Activated CD8-positive, alpha-beta T cell treated with anti-CD3 and anti-CD28 coated beads for 36 hours (primary cell): ENCODE measurements around the gene SLC38A9. TPM values are rescaled to one million over a fixed set of nuclear protein-coding genes. Genes with fewer than 3 reads are reported as not detected.

Source experiments
- ATAC-seq: fragments of 200-7000 bp; cut with Tn5 transposase; one replicate; pipeline ENCODE4 v1.10.0; 2021; ENCODE audit warnings: mild to moderate bottlenecking, moderate library complexity
- CTCF ChIA-PET: fragments of 350-600 bp; sonication (Branson Sonifier 250); formaldehyde crosslinking; loops from one replicate; lab custom pipeline; 2021; ENCODE audit warnings: antibody characterized with exemption; lab: Charles Lee
- POLR2A ChIA-PET: fragments of 350-600 bp; sonication (Branson Sonifier 250); formaldehyde crosslinking; loops from one replicate; lab custom pipeline; 2021; ENCODE audit warnings: antibody characterized with exemption; lab: Charles Lee
- DNase-seq: peaks from one replicate; pipeline ENCODE4 v3.0.0-alpha.2; 2020
- H3K27ac Mint-ChIP-seq: one replicate; pipeline ENCODE4 v1.8.0; 2021; ENCODE audit warnings: mild to moderate bottlenecking, mixed read lengths
- H3K27me3 Mint-ChIP-seq: one replicate; pipeline ENCODE4 v1.8.0; 2021; ENCODE audit warnings: mixed read lengths
- H3K36me3 Mint-ChIP-seq: one replicate; pipeline ENCODE4 v1.8.0; 2021; ENCODE audit warnings: low read depth, mixed read lengths
- H3K4me1 Mint-ChIP-seq: one replicate; pipeline ENCODE4 v1.8.0; 2021; ENCODE audit warnings: low read depth, mixed read lengths
- H3K4me3 Mint-ChIP-seq: one replicate; pipeline ENCODE4 v1.8.0; 2021; ENCODE audit warnings: mild to moderate bottlenecking, moderate library complexity, mixed read lengths
- H3K9me3 Mint-ChIP-seq: one replicate; pipeline ENCODE4 v1.8.0; 2021; ENCODE audit warnings: mixed read lengths
- intact Hi-C: fragments of 100-400 bp; cut with micrococcal nuclease; formaldehyde crosslinking; loops from one replicate; pipeline ENCODE4 v1.10.0; 2022
- total RNA-seq, 2 experiments: library from RNA; stranded (reverse); gene quantifications; one replicate each; pipeline ENCODE4 v1.2.3, GENCODE V29; 2021
- TF ChIP-seq, protein P1 (sequence below): fragments of 200-600 bp; IDR thresholded peaks from one replicate; pipeline ENCODE4 v1.8.0; 2022; ENCODE audit warnings: antibody characterized with exemption, mild to moderate bottlenecking

SLC38A9 gene
- total RNA-seq, 2 experiments from 2014 or later = 11.4 to 12.0 TPM

DNA sequence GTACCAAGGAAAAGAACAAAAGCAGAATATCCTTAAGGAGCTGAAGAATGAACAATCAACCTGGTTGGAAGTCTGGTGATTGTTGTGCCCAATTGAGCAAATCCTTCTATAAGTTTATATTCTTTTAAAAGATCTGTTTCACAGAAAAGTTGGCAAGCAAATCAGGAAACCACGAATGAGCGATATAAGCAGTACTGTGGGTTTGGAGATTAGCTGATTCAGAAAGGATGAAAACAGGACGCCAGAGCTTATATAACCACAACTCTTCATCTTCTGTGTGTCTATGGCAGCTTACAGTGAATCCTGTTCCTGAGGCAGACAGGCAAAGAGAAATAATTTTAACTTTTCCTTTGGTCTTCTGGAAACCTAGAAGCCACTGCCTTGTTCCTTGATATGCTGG is 61.7 kb downstream of the SLC38A9 start:
- ATAC-seq = peak; percentile 82
- no peak overlapping the region for H3K27ac Mint-ChIP-seq
- ChIA-PET CTCF (interaction anchor here (1.4 kb wide), 1 partner anchor 550 kb away, joined by 3 read pairs; no protein-coding TSS in a partner anchor), POLR2A (interaction anchor here (1.3 kb wide), 1 partner anchor 134 kb away, joined by 3 read pairs; no protein-coding TSS in a partner anchor)
- peaks cover 22% of the 10 kb centered on the region for H3K36me3 Mint-ChIP-seq
- no peaks in the 10 kb centered on the region for H3K27me3 Mint-ChIP-seq
- no peaks in the 10 kb centered on the region for H3K9me3 Mint-ChIP-seq
- intact Hi-C loops = no loop called here
- DNase-seq = no peak
- H3K4me3 Mint-ChIP-seq = no peak overlapping the region
- TF ChIP-seq, protein P1, sequence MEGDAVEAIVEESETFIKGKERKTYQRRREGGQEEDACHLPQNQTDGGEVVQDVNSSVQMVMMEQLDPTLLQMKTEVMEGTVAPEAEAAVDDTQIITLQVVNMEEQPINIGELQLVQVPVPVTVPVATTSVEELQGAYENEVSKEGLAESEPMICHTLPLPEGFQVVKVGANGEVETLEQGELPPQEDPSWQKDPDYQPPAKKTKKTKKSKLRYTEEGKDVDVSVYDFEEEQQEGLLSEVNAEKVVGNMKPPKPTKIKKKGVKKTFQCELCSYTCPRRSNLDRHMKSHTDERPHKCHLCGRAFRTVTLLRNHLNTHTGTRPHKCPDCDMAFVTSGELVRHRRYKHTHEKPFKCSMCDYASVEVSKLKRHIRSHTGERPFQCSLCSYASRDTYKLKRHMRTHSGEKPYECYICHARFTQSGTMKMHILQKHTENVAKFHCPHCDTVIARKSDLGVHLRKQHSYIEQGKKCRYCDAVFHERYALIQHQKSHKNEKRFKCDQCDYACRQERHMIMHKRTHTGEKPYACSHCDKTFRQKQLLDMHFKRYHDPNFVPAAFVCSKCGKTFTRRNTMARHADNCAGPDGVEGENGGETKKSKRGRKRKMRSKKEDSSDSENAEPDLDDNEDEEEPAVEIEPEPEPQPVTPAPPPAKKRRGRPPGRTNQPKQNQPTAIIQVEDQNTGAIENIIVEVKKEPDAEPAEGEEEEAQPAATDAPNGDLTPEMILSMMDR = no peak
- H3K4me1 Mint-ChIP-seq = peaks cover 21% of the 10 kb centered on the region

DNA sequence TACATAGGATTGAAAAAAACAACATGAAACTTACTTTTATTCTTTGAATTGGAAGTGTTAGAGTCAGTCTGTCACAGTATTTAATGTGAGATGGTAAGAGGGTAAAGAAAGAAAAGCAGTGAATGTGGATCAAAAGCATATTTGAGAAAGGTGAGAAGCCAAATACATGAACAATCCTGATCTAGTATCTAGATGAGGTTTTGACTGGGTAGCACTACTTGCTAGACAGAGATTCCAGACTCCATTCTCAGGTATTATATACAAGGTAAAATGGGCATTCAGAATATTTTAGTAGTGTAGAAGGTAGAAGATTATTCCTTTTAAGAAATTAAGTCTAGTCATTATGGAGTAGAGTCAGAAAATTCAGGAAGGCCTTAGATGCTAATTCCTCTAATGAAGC is 62.2 kb downstream of the SLC38A9 start:
- intact Hi-C loops = no loop called here
- no peak overlapping the region for H3K4me3 Mint-ChIP-seq
- H3K27me3 Mint-ChIP-seq = no peaks in the 10 kb centered on the region
- TF ChIP-seq, protein P1 = no peak
- ChIA-PET CTCF (interaction anchor here (1.4 kb wide), 1 partner anchor 551 kb away, joined by 3 read pairs; no protein-coding TSS in a partner anchor), POLR2A (interaction anchor here (1.3 kb wide), 1 partner anchor 134 kb away, joined by 3 read pairs; no protein-coding TSS in a partner anchor)
- ATAC-seq = no peak
- H3K36me3 Mint-ChIP-seq = peaks cover 25% of the 10 kb centered on the region
- H3K27ac Mint-ChIP-seq = peak overlapping the region; percentile 32
- H3K9me3 Mint-ChIP-seq = no peaks in the 10 kb centered on the region
- H3K4me1 Mint-ChIP-seq = peaks cover 21% of the 10 kb centered on the region
- no peak for DNase-seq

DNA sequence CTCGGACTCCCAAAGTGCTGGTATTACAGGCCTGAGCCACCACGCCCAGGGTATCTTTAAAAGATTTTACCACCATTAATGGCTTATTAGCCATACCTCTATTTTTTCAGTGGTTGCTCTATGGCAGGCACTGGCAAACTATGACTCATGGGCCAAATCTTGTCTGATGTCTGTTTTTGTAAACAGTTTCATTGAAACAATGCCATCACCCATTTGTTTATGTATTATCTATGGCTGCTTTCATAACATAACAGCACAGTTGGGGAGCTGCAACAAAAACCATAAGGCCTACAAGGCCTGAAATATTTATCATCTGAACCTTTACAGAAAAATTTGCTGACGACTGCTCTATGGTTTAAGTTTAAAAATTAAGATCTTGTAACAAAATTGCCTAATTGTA is 66.8 kb downstream of the SLC38A9 start:
- H3K9me3 Mint-ChIP-seq = no peaks in the 10 kb centered on the region
- ChIA-PET POLR2A (no interaction called here), CTCF (no interaction called here)
- H3K36me3 Mint-ChIP-seq = peaks cover 14% of the 10 kb centered on the region
- H3K27ac Mint-ChIP-seq = no peak overlapping the region
- peaks cover 8% of the 10 kb centered on the region for H3K4me1 Mint-ChIP-seq
- DNase-seq = no peak
- intact Hi-C loops = no loop called here
- no peaks in the 10 kb centered on the region for H3K27me3 Mint-ChIP-seq
- TF ChIP-seq, protein P1 = no peak
- no peak overlapping the region for H3K4me3 Mint-ChIP-seq
- no peak for ATAC-seq

DNA sequence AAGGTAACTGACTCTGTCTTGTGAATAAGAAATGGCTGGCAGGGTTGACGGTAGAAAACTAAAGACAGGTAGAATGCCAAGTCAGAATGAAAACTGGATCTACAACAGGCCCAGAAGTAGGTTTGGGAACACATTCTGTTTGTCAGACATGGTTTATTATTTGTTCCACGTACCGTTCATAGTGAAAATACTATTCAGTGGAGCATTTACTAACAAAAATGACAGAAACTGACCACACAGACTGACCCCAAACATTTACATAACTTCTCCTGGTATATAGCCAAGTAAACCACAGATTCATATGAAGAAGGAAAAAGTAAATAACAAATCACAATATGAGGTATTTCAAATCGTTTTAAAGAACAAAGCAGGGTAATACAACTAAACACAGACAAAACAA is 73.7 kb downstream of the SLC38A9 start:
- no peak for DNase-seq
- TF ChIP-seq, protein P1 = no peak
- no peak for ATAC-seq
- POLR2A ChIA-PET = no interaction called here
- CTCF ChIA-PET = no interaction called here
- H3K27ac Mint-ChIP-seq = no peak overlapping the region
- no peaks in the 10 kb centered on the region for H3K9me3 Mint-ChIP-seq
- peaks cover 10% of the 10 kb centered on the region for H3K4me1 Mint-ChIP-seq
- H3K4me3 Mint-ChIP-seq = no peak overlapping the region
- intact Hi-C loops = no loop called here
- peaks cover 13% of the 10 kb centered on the region for H3K36me3 Mint-ChIP-seq
- no peaks in the 10 kb centered on the region for H3K27me3 Mint-ChIP-seq

DNA sequence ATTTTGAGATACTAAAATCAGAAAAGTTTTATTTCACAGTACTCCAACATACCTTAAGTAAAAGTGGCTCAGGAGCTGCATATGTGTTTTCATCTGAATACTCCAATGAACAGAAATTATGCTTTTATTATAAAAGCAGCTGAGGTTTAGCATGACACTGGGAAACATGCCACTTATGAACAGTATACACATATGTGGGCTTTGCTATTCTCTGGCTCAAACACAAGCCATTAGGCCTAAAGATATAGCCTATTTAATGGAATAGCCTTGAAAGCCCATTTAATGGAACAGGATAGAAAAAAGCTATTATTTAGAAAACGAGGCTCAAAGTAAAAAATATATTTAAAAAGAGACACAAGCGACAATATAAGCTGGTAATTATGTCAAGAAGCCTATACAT is 74.1 kb downstream of the SLC38A9 start:
- Mint-ChIP-seq H3K36me3 (peaks cover 14% of the 10 kb centered on the region), H3K4me1 (peaks cover 10% of the 10 kb centered on the region), H3K4me3 (no peak overlapping the region), H3K27ac (no peak overlapping the region), H3K9me3 (no peaks in the 10 kb centered on the region), H3K27me3 (no peaks in the 10 kb centered on the region)
- intact Hi-C loops = no loop called here
- POLR2A ChIA-PET = no interaction called here
- TF ChIP-seq, protein P1 = no peak
- CTCF ChIA-PET = interaction anchor here (2.3 kb wide), 1 partner anchor 54 kb away, joined by 7 read pairs; no protein-coding TSS in a partner anchor
- ATAC-seq = no peak
- DNase-seq = no peak
